GM18951 (cell line): ENCODE measurements around the gene DNAJC24.

Source experiments
- POLR2A ChIP-seq: IDR thresholded peaks from 4 replicates; pipeline ENCODE4 v1.6.1; 2011; ENCODE audit warnings: mild to moderate bottlenecking; ENCODE audit not compliant: insufficient read length, insufficient read depth; ENCODE audit errors: extremely low read depth
- in situ Hi-C: fragments of 300-500 bp; cut with MboI; formaldehyde crosslinking; loops from one replicate; pipeline ENCODE4 v1.12.0; 2022; ENCODE audit warnings: low sequenced_read_pairs, mixed read lengths, inconsistent platforms; ENCODE audit not compliant: unreplicated experiment

The DNAJC24 gene

DNA sequence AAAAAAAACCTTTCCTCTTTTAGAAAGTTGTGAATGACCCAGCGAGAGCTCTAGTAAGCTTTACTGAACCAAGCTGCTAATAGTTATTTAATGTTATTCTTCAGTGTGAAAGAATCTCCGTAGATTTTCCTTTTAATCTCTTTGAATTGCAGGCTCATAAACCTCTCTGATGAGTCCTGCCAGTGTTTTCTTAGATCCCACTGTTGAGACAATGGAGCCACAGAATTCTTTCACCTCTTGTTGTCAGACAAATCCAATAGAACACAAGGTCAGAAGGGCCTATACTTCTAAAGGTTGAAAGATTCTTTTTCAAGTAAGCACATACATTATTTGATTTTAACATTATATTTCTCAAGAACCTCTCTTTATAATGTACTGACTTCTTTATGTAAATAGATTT is 52.2 kb downstream of the DNAJC24 start:
- no peak for TF ChIP-seq POLR2A
- in situ Hi-C loops, result no loop called here

DNA sequence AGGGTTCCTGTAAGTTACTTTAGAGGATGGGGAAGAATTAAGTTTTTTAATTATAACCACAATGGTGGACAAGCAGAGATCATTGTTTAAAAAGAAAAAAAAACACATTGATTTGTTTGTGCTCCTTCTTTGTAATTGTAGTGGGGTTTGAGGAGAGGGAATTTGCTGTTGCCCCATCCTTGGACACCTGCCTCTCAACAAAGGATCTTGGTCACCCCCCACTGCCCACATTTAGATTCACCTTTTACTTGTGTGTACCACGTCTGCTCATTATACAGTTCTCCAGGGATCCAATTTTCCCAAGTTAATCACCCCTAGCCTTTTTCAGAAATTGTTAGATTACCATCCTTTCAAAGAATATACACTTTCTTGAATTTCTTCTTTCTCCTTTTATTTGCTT is 53.0 kb downstream of the DNAJC24 start:
- in situ Hi-C loops, result no loop called here
- TF ChIP-seq POLR2A, result no peak

DNA sequence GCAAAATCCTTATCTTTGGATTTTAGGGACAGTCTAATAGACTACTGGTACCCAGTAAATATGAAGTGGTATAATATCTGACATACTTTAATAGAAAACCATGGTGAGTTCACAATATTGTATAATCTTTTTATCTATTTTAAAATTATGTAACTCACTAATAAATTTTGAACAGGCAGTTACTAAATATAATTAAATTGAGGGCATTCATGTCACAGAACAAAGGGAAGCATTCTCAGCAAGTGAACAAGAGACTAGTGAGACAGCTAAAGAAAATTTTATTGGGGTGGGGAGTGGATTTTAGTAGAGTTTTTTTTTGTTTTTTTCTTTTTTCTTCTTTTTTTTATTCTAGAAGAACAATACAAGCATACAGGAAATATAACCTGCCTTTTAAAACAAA is 55.0 kb downstream of the DNAJC24 start:
- in situ Hi-C loops, result no loop called here
- no peak for TF ChIP-seq POLR2A

DNA sequence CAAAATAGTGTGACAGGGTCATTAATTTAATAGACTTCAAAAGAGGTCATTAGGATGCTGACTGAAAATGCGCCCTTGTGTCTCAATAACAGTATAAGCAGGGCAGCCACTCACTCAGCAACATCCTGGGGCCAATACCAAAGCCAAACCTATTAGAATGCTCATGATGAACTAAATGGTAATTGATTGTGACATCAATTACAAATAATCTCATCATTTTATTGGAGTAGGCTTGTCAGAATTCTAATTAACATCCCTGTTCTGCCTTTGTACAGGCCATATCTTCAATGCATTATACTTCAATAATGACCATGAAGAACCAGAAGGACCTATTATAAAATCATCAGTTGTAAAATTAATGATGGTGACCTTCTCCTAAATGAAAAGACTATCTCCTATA is 64.2 kb downstream of the DNAJC24 start:
- in situ Hi-C loops, result no loop called here

DNA sequence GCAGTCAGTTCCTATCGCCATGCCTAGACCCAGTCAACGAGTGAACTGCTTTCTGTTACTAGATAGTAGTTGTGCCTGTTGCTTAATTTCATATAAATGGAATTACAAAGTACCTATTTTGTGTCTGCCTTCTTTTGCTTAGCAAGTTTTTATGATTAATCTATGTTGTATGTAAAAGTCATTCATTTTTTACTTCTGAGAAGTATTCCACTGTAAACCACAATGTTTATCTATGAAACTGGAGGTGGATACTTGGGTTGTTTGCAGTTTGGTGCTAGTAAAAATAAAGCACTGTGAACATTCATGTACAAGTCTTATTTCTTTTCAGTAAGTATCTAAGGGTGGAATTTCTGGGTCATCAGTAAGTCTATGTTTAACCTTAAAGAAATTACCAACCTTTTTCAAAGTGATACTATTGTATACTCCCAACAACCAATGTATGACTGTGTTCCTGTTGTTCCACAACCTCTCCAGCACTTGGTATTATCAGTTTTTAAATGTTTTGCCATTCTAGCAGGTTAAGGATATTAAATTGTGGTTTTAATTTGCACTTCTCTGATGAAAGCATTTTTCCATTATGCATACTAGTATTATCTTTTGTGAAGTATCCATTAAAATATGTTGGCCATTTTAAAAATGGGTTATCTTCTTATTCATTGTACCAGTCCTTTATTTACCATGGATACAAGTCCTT is 68.2 kb downstream of the DNAJC24 start:
- no peak for TF ChIP-seq POLR2A
- in situ Hi-C loops, result no loop called here

More for the DNA sequence above, 64.2 kb downstream of the DNAJC24 start:
- TF ChIP-seq POLR2A, result no peak

DNA sequence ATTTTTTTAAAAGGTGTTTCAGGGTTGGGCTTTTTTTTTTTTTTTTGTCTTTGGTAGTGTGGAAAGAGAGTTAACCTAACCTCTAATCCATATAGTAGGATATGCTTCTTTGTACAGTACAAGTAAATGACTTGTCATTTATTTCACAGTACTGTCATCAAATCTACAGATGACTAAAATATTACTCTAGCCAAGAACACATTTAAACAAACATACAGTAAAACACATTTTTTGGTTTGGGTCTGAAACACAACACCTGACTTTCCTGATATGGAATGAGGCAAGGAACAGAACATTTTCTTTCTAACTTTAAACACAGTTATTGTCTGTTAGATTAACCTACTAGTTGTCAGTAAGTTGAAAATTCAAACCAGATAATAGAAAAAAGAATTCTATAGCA is 71.6 kb downstream of the DNAJC24 start:
- TF ChIP-seq POLR2A, result no peak
- in situ Hi-C loops, result no loop called here

DNA sequence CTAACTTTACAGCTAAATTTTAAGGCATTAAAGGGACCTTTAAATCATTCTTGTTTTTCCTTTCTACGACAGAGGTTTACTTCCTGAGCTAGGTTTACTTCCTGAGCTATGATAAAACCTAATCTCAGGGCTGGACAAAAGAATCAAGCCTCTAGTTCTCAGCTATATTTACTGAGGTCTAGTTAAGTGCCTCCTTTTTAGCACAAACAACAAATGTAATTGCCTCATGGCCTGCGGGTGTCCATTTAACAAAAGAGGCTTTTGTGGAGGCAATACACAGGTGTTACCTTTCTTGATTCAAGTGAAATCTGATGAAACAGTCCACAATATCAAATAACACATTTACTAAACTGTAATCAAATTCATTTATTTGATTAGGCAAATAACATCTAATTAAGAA is 72.4 kb downstream of the DNAJC24 start:
- in situ Hi-C loops, result no loop called here
- no peak for TF ChIP-seq POLR2A

DNA sequence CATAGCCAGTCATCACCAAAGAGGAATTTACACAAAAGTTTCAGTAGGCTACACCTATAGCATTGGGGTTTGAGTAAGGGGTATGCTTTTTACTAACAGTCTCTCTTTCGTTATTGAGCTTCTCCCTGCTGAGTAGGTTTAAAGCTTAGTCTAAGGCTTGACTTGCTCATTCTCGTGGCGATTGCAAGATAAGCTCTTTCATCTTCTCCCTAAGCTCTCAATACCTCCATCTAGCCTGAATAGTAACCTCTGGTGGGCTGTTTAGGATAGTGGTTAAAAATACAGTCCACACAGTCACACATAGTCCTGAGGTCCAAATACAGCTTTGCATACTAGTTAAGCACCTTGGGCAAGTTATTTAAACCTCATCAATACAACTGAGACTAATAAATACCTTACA is 74.1 kb downstream of the DNAJC24 start:
- TF ChIP-seq POLR2A, result no peak
- in situ Hi-C loops, result no loop called here

DNA sequence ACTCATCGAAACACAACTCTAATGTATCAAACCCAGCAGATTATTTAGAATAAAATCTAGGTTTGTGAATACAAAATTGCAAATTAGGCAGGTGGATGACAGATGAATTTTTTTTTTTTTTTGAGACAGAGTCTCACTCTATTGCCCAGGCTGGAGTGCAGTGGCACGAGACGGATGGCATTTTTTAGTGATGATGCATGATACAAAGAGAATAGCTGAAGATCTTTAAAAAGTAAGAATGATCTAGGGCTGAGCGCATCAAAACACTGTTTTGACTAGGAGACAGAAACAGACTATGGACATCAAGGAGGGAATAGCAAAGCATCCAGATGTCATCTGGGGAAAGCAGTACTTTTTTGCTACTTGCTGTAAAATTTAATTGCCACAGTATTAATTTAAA is 76.0 kb downstream of the DNAJC24 start:
- TF ChIP-seq POLR2A, result no peak
- in situ Hi-C loops, result no loop called here

DNA sequence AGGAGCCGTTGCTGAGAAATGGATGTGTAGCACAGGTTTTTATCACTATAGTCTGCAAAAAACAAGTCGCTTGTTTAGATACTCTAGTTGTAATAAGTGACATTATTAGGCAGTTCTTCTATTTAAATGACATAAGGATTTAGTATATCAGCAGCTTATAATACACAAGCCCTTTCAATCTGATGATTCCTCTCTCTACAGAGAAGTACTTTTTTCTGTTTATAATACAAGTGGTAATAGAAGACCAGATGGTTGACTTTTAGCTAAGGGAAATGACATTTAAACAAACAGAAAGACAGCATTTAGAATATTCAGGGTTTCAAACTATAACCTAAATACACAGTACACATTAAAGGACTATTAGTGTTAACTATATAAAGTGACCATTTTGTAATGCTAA is 79.4 kb downstream of the DNAJC24 start:
- no peak for TF ChIP-seq POLR2A
- in situ Hi-C loops, result no loop called here

DNA sequence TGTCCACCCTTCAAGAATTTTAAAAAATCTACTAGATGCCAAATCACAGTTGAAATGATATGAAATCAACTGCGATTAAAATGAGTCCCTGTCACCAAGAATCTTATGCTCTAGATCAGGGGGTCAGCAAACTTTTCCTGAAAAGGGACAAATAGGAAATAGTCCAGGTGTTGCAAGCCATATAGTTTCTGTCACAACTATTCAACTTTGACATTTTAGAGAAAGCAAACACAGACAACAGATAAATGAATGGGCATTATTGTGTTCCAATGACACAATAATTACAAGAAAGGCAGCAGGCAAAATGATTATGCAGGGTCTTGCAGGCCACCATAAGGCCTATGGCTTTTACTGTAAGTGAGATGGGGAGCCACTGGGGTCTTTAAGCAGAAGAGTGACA is 81.2 kb downstream of the DNAJC24 start:
- in situ Hi-C loops, result no loop called here
- TF ChIP-seq POLR2A, result no peak

DNA sequence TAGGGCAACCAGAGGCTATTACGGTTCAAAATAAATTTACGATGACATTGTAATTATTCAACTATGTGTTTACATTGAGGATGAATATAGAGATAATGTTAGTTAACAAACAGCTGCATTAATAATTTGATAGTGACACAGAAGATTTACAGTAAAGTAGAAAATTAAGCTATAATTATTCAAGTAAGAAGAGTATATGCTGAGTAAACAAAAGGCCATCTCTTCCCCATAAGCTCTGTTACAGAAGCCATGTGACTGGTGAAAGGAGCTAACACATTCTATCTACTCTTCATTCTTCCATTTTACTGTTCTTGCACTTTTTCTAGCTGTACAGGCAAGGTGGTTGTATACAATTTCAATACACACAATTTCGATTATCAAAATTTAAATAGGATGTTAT is 85.5 kb downstream of the DNAJC24 start:
- in situ Hi-C loops, result no loop called here
- no peak for TF ChIP-seq POLR2A

DNA sequence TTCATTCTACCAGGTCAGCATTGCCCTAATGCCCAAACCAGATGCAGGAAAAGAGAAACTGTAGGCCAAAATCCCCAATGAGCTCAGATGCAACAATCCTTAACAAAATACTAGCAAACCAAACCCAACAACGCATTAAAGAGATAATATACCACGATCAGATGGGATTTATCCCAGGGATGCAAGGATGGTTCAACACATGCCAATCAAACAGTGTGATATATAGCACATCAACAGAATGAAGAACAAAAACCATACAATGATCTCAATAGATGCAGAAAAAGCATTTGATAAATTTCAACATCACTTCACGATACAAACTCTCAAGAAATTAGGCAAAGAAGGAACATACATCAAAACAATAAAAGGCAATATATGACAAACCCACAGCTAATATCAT is 94.8 kb downstream of the DNAJC24 start:
- no peak for TF ChIP-seq POLR2A
- in situ Hi-C loops, result no loop called here

DNA sequence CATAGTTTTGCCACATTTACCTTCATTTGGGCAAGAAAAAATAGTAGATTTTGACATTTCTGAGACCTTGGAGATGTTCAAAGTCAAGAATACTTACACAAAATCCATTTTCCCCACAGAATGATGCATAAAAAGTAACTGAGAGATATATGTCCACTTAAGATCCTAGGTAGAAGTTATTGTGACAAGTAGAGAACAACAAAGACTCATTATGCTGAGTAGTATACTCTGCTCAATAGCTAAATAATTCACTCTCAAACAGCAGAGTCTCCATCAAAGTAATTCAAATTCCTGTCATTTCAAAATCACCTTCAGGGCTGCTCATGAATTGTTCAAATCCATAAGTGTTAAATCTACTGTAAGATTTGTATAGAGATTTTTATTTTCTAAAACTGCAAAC is 104.4 kb downstream of the DNAJC24 start:
- TF ChIP-seq POLR2A, result no peak
- in situ Hi-C loops, result no loop called here
